ENCODE results near the gene TMEM244.
"Not testable (repeated sequence)": the region's sequence is repeated elsewhere in the genome, so short reads cannot be mapped to it uniquely, and the experiment has no call there.

Gene TMEM244

DNA sequence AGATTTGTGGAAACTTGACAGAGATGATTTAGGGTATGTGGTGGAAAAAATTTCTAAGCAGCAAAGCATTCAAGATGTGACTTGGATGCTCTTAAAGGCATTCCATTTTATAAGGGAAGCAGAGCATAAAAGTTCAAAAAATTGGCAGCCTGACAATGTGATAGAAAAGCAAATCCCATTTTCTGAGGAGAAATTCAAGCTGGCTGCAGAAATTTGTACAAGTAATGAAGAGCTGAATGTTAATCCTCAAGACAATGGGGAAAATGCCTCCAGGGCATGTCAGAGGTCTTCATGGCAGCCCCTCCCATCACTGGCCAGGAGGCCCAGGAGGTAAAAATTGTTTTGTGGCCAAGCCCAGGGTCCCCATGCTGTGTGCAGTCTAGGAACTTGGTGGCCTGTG lies 58.2 kb downstream of the TMEM244 start:
- H3K4me3 ChIP-seq (ENCODE audit: low read length); H3K27ac ChIP-seq (ENCODE audit: low read length); H3K36me3 ChIP-seq (ENCODE audit: insufficient read depth, low read depth, low read length); H3K4me1 ChIP-seq (ENCODE audit: insufficient read depth, low read length); H3K9me3 ChIP-seq (ENCODE audit: insufficient read depth, low read depth, low read length); H3K27me3 ChIP-seq (ENCODE audit: insufficient read depth, low read length); H3K9ac ChIP-seq (ENCODE audit: low read depth, low read length): not testable (repeated sequence)

DNA sequence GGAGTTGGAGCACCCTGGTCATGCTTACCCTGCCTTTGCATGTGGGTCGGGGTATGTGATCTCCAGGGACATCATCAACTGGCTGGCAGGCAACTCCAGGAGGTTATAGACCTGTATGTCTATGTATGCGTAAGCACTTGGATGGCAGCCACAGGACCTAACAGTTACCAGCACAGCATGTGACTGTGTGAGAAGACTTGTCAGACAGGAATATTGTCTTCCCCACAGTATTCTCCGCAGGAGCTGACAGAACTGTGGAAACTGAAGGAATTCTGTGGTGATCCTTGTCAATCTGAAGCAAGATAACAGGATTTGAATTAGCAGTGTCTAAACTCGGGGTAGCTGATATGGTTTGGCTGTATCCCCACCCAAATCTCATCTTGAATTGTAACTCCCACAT lies 59.2 kb downstream of the TMEM244 start:
- H3K4me1 ChIP-seq (ENCODE audit: insufficient read depth, low read length), result no peaks in the 10 kb centered on the region
- H3K27me3 ChIP-seq (ENCODE audit: insufficient read depth, low read length), result no peaks in the 10 kb centered on the region
- H3K9ac ChIP-seq (ENCODE audit: low read depth, low read length), result no peak overlapping the region
- H3K27ac ChIP-seq (ENCODE audit: low read length), result no peak overlapping the region
- H3K36me3 ChIP-seq (ENCODE audit: insufficient read depth, low read depth, low read length), result no peaks in the 10 kb centered on the region
- no peaks in the 10 kb centered on the region for H3K9me3 ChIP-seq (ENCODE audit: insufficient read depth, low read depth, low read length)
- no peak overlapping the region for H3K4me3 ChIP-seq (ENCODE audit: low read length)

DNA sequence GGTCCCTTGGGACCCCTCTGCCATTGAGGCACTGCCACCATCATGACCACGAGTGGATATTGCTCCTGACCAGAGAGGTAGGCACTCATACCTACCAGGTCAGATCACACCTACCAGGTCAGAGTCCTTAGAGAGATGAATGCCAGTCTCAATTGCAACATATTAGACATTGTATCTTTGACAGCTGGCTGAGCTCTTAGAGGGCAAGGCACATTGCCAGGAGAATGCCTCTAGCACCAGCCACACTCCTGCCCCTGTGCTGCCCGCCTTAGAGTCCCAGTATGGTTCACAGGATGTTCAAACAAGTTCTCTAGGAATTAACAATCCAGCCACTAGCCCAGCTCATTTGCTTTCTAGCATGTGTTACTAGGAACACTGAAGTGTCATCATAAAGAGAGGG lies 65.9 kb downstream of the TMEM244 start:
- Histone ChIP-seq H3K27ac (ENCODE audit: low read length) (no peak overlapping the region), H3K9ac (ENCODE audit: low read depth, low read length) (no peak overlapping the region), H3K9me3 (ENCODE audit: insufficient read depth, low read depth, low read length) (no peaks in the 10 kb centered on the region), H3K27me3 (ENCODE audit: insufficient read depth, low read length) (no peaks in the 10 kb centered on the region), H3K36me3 (ENCODE audit: insufficient read depth, low read depth, low read length) (no peaks in the 10 kb centered on the region), H3K4me1 (ENCODE audit: insufficient read depth, low read length) (no peaks in the 10 kb centered on the region), H3K4me3 (ENCODE audit: low read length) (no peak overlapping the region)

DNA sequence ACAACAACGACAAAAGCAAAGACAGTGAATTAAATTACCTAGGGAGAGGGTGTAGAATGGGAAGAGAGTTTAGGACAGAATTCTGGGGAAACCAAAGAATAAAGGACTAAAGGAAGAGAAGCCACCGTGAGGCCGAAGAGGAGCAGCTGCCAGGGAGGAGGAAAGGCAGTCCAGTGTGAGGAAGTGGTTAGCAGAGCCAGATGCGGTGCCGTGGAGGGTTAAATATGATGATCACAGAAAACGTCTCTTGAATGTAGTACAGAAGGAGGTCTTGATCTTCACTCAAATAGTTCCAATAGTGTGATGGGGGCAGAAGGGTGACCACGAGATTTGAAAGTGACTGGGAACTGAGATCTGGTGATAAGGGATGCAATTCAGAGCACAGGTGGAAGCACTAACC lies 67.7 kb downstream of the TMEM244 start:
- Histone ChIP-seq H3K4me1 (ENCODE audit: insufficient read depth, low read length) (no peaks in the 10 kb centered on the region), H3K9me3 (ENCODE audit: insufficient read depth, low read depth, low read length) (no peaks in the 10 kb centered on the region)

DNA sequence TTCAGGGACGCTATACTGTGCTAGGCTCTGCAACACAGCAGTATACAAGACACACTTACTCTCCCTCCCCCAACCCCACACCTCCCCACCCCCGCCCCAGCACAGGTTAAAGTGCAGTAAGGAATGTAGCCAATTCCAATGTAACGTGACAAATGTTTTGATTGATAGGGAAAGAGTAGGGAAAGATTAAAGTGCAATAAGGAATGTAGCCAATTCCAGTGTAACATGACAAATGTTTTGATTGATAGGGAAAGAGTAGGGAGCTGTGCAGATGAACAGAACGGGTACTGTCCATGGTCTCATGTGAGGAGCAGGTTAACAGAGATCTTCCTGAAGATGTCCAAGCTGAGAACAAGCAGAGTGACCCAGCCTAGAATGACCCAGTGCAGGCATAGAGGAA lies 69.1 kb downstream of the TMEM244 start:
- H3K27ac ChIP-seq (ENCODE audit: low read length), result no peak overlapping the region
- no peak overlapping the region for H3K4me3 ChIP-seq (ENCODE audit: low read length)
- H3K36me3 ChIP-seq (ENCODE audit: insufficient read depth, low read depth, low read length), result no peaks in the 10 kb centered on the region
- H3K9me3 ChIP-seq (ENCODE audit: insufficient read depth, low read depth, low read length), result no peaks in the 10 kb centered on the region
- H3K27me3 ChIP-seq (ENCODE audit: insufficient read depth, low read length), result no peaks in the 10 kb centered on the region
- no peaks in the 10 kb centered on the region for H3K4me1 ChIP-seq (ENCODE audit: insufficient read depth, low read length)
- no peak overlapping the region for H3K9ac ChIP-seq (ENCODE audit: low read depth, low read length)

More for the DNA sequence above, 67.7 kb downstream of the TMEM244 start:
- Histone ChIP-seq H3K36me3 (ENCODE audit: insufficient read depth, low read depth, low read length) (no peaks in the 10 kb centered on the region), H3K9ac (ENCODE audit: low read depth, low read length) (no peak overlapping the region), H3K27ac (ENCODE audit: low read length) (no peak overlapping the region), H3K4me3 (ENCODE audit: low read length) (no peak overlapping the region), H3K27me3 (ENCODE audit: insufficient read depth, low read length) (no peaks in the 10 kb centered on the region)

DNA sequence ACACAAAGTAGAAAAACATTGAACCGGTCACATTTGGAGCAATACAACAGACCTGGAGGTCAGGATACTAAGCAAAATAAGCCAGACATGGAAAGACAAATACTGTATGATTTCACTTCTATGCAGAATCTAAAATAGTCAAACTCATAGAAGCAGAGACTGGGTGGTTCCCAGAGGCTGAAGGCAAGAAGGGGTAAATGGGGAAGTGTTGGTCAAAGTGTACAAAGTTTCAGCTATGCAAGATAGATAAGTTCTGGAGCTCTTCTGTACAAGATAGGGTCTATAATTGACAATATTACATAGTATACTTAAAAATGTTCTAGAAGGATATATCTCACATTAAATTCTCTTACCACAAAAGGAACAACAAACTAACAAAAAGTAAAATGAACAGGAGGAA lies 70.3 kb downstream of the TMEM244 start:
- no peak overlapping the region for H3K9ac ChIP-seq (ENCODE audit: low read depth, low read length)
- H3K27me3 ChIP-seq (ENCODE audit: insufficient read depth, low read length), result no peaks in the 10 kb centered on the region
- H3K4me3 ChIP-seq (ENCODE audit: low read length), result no peak overlapping the region
- H3K4me1 ChIP-seq (ENCODE audit: insufficient read depth, low read length), result no peaks in the 10 kb centered on the region
- H3K9me3 ChIP-seq (ENCODE audit: insufficient read depth, low read depth, low read length), result no peaks in the 10 kb centered on the region
- no peak overlapping the region for H3K27ac ChIP-seq (ENCODE audit: low read length)
- H3K36me3 ChIP-seq (ENCODE audit: insufficient read depth, low read depth, low read length), result no peaks in the 10 kb centered on the region

DNA sequence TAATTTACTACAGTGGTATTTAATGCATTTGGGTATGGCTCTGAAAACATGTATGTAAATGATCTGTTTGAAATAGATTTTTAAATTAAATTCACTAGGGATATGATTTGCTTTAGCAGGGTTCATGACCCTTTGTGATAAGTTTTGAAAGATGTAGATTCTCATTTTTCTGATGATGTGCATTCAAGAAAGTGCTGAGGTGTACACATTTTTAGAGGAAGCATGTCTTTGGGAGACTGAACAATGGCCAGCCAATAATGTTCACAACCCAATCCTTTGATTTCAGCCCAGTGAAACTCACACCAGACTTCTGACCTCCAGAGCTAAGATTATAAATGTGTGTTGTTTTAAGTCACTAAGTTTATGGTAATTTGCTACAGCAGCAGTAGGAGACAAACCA lies 71.1 kb downstream of the TMEM244 start:
- no peaks in the 10 kb centered on the region for H3K36me3 ChIP-seq (ENCODE audit: insufficient read depth, low read depth, low read length)
- H3K27ac ChIP-seq (ENCODE audit: low read length), result no peak overlapping the region
- no peak overlapping the region for H3K9ac ChIP-seq (ENCODE audit: low read depth, low read length)
- H3K4me1 ChIP-seq (ENCODE audit: insufficient read depth, low read length), result no peaks in the 10 kb centered on the region
- no peak overlapping the region for H3K4me3 ChIP-seq (ENCODE audit: low read length)
- H3K27me3 ChIP-seq (ENCODE audit: insufficient read depth, low read length), result no peaks in the 10 kb centered on the region
- H3K9me3 ChIP-seq (ENCODE audit: insufficient read depth, low read depth, low read length), result no peaks in the 10 kb centered on the region

DNA sequence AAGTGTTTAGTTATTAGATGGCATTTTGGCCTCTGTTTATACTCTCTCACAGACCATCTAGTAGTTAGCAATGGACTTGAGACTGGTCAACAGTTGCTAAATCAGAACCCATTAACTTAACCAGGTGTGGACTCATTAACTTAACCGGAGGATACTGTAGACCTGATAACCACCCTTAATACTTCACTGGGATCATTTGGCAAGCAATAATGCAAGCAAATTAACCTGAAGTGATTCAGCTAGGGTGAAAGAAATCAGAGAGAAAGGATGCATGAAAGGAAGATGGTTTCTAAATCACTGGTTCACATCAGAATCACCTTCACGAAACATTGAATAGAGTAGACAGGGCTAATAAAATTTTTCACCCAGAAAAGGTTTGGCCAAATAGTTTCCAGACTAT lies 73.3 kb downstream of the TMEM244 start:
- no peaks in the 10 kb centered on the region for H3K36me3 ChIP-seq (ENCODE audit: insufficient read depth, low read depth, low read length)
- H3K27ac ChIP-seq (ENCODE audit: low read length), result no peak overlapping the region
- no peaks in the 10 kb centered on the region for H3K9me3 ChIP-seq (ENCODE audit: insufficient read depth, low read depth, low read length)
- no peak overlapping the region for H3K4me3 ChIP-seq (ENCODE audit: low read length)
- H3K27me3 ChIP-seq (ENCODE audit: insufficient read depth, low read length), result no peaks in the 10 kb centered on the region
- no peak overlapping the region for H3K9ac ChIP-seq (ENCODE audit: low read depth, low read length)
- no peaks in the 10 kb centered on the region for H3K4me1 ChIP-seq (ENCODE audit: insufficient read depth, low read length)

DNA sequence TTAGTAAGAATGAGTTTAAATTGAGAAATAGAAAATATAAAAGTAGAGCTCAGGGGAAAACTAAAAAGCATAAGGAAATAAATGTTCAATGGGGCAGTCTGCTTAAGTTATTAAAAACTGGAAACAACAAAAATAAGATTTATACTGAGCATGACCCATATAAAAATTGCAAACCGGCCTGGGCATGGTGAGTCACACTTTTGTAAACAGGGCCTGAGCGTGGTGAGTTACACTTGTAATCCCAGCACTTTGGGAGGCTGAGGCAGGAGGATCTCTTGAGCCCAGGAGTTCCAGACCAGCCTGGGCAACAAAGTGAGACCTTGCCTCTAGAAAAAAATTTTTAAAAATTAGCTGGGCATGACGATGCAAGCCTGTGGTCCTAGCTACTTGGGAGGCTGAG lies 74.6 kb downstream of the TMEM244 start:
- Histone ChIP-seq H3K27ac (ENCODE audit: low read length) (no peak overlapping the region), H3K4me1 (ENCODE audit: insufficient read depth, low read length) (no peaks in the 10 kb centered on the region), H3K9ac (ENCODE audit: low read depth, low read length) (no peak overlapping the region), H3K4me3 (ENCODE audit: low read length) (no peak overlapping the region), H3K27me3 (ENCODE audit: insufficient read depth, low read length) (no peaks in the 10 kb centered on the region), H3K9me3 (ENCODE audit: insufficient read depth, low read depth, low read length) (no peaks in the 10 kb centered on the region), H3K36me3 (ENCODE audit: insufficient read depth, low read depth, low read length) (no peaks in the 10 kb centered on the region)

DNA sequence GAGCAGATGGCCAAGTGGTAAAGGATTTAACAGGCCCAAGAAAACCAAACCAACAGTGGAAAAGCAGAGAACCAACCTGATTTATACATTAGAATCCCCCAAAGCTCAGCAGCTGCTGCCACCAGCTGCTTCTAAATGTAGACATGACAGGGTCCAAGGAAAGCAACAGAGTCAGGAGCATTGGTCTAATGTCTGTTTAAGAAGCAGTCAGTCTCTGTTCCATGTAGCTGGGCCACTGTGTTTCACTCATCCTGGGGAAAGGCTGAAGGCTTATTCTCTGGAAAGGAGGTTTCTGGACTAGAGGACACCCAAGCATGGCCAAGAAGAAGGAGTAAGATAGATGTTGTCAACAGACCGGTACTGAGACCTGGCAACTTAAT lies 75.4 kb downstream of the TMEM244 start:
- no peaks in the 10 kb centered on the region for H3K36me3 ChIP-seq (ENCODE audit: insufficient read depth, low read depth, low read length)
- H3K4me1 ChIP-seq (ENCODE audit: insufficient read depth, low read length), result no peaks in the 10 kb centered on the region
- H3K4me3 ChIP-seq (ENCODE audit: low read length), result no peak overlapping the region
- H3K9ac ChIP-seq (ENCODE audit: low read depth, low read length), result no peak overlapping the region
- H3K27ac ChIP-seq (ENCODE audit: low read length), result no peak overlapping the region
- no peaks in the 10 kb centered on the region for H3K9me3 ChIP-seq (ENCODE audit: insufficient read depth, low read depth, low read length)
- H3K27me3 ChIP-seq (ENCODE audit: insufficient read depth, low read length), result no peaks in the 10 kb centered on the region

DNA sequence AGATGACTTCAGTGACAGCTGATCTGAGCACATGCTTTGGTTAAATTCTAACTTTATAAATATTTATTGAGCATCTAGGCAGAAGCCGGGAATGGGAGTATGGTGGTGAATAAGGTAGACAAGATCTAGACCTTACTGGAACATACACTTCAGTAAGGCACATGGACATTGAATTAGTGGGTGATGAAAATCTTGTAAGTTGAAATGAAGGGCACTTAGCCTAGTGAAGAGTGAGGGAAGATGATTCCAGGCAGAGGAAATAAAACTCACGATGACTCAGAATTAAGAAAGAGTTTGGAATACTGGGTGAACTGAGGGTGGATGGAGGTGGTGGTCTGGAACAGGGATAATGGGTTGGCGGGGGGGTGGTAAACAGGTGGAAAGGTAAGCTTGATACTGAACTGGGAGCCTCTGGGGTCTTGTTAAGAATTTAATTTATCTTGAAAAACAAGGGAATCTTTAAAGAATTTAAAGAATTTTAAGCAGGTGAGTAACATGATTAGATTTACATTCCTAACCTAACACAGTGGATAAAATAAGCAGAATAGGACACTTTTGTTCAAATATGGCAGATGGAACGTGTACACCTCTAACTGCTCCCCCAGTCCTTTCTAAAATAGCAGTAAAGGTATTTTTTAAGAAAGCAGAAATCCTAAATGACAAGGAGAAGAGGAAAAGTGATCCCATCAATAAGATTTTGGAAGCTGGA lies 75.9 kb downstream of the TMEM244 start:
- Histone ChIP-seq H3K4me3 (ENCODE audit: low read length) (no peak overlapping the region), H3K27ac (ENCODE audit: low read length) (no peak overlapping the region), H3K9me3 (ENCODE audit: insufficient read depth, low read depth, low read length) (no peaks in the 10 kb centered on the region), H3K4me1 (ENCODE audit: insufficient read depth, low read length) (no peaks in the 10 kb centered on the region), H3K36me3 (ENCODE audit: insufficient read depth, low read depth, low read length) (no peaks in the 10 kb centered on the region), H3K9ac (ENCODE audit: low read depth, low read length) (no peak overlapping the region), H3K27me3 (ENCODE audit: insufficient read depth, low read length) (no peaks in the 10 kb centered on the region)

Data from iPS-20b (cell line).